ENCODE data around the gene RYR3.
"Not testable (repeated sequence)": the region's sequence is repeated elsewhere in the genome, so short reads cannot be mapped to it uniquely, and the experiment has no call there.

RYR3 gene

DNA sequence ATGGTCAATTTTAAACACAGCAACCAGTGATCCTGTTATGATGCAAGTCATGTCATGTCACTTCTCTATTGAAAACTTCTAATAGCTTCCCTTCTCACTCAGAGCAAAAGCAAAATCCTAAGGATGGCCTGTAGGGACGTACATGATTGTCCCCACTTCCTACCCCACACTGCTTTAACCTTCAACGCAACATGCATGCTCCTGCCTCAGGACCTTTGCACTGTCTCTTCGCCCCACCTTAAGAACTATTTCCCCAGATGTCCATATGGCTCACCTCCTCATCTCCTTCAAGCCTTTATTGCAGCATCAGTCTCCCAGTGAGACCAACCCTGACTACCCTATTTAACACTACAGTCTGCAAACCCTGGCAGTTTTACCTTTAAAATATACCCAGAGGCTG lies 443.5 kb downstream of the RYR3 start:
- DNase-seq (ENCODE audit: low read depth, low spot score) = no peak

- no peak for DNase-seq (ENCODE audit: low read depth, low spot score)
Observed at GRCh38 chr15:33756961-33757360, 446.2 kb downstream of the RYR3 start.

DNA sequence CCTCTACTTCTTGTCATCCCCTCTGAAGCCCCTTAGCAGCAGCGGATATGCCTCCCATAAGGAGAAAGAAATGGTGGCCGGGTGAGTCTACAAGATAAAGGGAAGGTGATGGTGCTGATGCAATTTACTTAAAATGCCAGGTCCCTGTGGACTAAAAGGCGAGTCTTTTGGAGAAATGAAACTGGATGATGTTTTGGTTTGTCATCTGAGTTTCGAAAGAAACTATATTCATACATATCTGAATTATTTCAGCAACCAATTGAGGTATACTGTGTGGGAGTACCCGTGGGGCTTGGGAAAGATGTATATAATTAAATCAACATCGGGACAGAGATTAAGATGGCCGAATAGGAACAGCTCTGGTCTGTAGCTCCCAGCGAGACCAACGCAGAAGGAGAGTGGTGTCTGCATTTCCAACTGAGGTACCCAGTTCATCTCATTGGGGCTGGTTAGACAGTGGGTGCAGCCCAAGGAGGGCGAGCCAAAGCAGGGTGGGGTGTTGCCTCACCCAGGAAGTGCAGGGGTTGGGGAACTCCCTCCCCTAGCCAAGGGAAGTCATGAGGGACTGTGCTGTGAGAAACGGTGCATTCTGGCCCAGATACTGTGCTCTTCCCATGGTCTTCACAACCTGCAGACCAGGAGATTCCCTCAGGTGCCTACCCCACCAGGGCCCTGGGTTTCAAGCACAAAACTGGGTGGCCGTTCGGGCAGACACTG lies 446.9 kb downstream of the RYR3 start:
- DNase-seq (ENCODE audit: low read depth, low spot score) = no peak

GRCh38 chr15:33766389-33766788 lies 455.6 kb downstream of the RYR3 start:
- DNase-seq (ENCODE audit: low read depth, low spot score) = no peak

GRCh38 chr15:33768670-33769190 lies 458.0 kb downstream of the RYR3 start:
- no peak for DNase-seq (ENCODE audit: low read depth, low spot score)

GRCh38 chr15:33773969-33774368 lies 463.2 kb downstream of the RYR3 start:
- no peak for DNase-seq (ENCODE audit: low read depth, low spot score)

- DNase-seq (ENCODE audit: low read depth, low spot score) = no peak
Observed at GRCh38 chr15:33778852-33779251, 468.1 kb downstream of the RYR3 start.

GRCh38 chr15:33780011-33780768 lies 469.4 kb downstream of the RYR3 start:
- no peak for DNase-seq (ENCODE audit: low read depth, low spot score)

- DNase-seq (ENCODE audit: low read depth, low spot score) = no peak
Observed at GRCh38 chr15:33782966-33783365, 472.2 kb downstream of the RYR3 start.

- no peak for DNase-seq (ENCODE audit: low read depth, low spot score)
Observed at GRCh38 chr15:33785366-33785765, 474.6 kb downstream of the RYR3 start.

DNA sequence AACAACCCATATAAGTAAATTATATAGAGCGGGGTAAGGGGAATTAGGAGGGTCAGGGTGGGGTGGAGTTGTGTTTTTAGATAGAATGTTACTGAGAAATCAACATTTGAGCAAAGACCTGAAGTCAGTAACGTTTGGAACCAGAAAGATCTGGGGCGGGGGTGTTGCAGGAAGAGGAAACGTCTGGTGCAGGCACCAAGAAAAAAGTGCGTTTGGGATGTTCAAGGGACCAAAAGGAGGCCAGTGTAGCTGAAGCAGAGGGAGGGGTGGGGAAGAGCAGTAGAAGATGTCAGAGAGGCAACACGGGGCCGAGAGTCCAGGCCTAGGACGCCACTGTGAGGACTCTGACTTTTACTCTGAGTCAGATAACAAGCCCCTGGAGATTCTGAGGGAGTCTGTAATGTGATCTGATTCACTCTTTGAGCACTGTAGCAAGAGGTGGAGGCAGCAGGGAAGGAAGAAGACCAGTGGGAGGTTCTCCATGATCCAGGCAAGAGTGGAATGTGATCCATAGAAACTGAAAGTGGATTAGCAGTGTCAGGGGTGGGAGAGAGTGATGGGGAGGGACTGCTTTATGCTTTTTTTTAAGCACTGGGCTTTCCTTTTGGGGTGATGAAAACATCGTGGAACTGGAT lies 478.3 kb downstream of the RYR3 start:
- peak; percentile 57 for DNase-seq (ENCODE audit: low read depth, low spot score)

DNA sequence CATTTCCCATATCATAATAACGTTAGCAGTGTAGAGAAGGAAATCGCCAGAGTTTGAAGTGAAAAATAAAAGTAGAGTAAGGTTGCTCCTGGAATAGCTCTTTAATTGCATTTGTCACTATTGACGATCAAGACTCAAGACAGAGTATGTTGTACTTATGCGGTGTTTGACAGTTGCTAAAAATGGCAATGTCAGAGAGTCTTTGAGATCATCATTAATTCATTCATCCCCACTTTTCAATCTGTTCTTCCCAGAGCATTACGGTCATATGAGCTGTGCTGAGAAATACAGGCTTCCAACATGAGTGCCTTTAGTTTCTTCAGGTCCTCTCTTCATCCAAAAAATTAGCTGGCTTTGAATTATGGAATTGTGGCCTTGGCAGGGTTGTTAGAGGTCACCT lies 483.7 kb downstream of the RYR3 start:
- DNase-seq (ENCODE audit: low read depth, low spot score) = no peak

GRCh38 chr15:33795070-33795469 lies 484.3 kb downstream of the RYR3 start:
- peak; percentile 40 for DNase-seq (ENCODE audit: low read depth, low spot score)

DNA sequence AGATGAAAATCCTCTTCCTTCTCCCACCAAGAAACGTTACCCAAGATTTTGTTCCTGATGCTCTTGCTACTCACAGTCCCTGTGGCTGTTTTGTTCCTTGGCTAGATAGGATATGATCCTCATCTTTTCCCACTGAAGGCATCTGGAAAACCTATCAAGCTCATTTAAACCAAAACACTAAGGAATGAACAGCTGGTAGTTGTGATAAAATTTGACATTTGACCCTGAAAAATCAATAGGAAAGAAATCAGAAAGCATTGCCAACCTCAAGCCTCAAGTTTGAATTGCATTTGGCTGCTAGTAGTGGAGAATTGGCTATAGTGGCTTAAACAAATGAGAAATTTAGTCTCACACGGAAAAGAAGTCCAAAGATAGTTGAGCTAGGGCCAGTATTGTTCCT lies 486.9 kb downstream of the RYR3 start:
- no peak for DNase-seq (ENCODE audit: low read depth, low spot score)

DNA sequence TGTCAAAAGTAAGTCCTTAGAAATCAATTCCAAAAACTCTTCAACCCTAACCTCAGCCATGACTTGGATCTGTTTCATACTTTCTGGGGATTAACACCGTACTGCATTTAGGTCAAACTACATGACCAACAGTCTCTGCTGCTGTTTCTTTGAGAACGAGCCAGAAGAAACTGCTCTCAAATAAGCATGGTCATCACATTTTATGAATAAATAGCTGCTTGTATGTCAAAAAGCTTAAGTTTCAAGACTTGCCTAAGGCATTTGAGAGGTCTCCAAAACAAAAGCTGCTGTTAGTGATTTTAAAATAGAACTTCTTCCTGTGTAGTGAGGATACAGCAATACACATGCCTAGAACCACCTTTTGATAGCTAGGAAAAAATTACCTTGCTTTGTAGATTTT lies 491.2 kb downstream of the RYR3 start:
- DNase-seq (ENCODE audit: low read depth, low spot score) = no peak

- DNase-seq (ENCODE audit: low read depth, low spot score) = no peak
Observed at GRCh38 chr15:33807665-33808064, 496.9 kb downstream of the RYR3 start.

GRCh38 chr15:33808720-33809457 lies 498.1 kb downstream of the RYR3 start:
- DNase-seq (ENCODE audit: low read depth, low spot score) = no peak

DNA sequence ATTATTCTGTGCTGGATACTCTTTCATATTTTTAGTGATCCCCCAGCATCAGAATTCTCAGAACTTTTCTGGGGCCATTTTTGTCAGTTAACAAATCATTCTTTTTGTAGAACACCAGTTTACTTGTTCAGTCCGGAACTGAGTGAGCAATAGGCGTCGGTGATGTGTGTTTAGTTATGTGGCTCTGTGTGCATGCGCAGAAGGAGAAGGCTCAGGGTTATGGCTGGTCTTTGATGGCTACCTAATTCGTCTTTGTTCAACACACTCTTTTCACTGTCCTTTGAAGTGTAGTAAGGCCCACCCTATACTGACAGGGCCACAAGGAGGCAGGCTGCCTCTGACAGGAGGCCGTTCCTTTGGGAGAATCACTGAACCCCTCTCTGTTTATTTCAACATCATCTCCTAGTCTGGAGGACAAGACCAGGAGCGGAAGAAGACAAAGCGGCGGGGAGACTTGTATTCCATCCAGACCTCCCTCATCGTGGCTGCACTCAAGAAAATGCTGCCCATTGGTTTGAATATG lies 499.4 kb downstream of the RYR3 start:
- DNase-seq (ENCODE audit: low read depth, low spot score) = no peak

DNA sequence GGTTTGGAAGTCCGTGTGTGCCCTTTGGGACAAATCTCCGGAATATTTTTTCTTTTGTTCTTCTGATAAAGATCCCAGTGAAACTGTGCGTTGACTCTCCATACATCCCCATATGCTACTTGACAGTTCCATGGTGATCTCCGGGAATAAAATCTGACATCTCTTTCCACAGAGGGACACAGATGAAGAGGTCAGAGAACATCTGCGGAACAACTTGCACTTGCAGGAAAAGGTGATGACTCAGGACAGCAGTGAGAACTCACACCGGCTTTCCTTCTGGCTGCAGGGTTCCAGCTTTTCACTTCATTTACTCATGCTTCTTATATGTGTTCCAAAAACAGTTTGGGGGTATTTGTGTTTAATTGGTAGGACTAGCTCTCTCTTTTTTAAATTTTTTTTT lies 500.0 kb downstream of the RYR3 start:
- no peak for DNase-seq (ENCODE audit: low read depth, low spot score)

- DNase-seq (ENCODE audit: low read depth, low spot score) = no peak
Observed at GRCh38 chr15:33813891-33814290, 503.1 kb downstream of the RYR3 start.

- not testable (repeated sequence) for DNase-seq (ENCODE audit: low read depth, low spot score)
Observed at GRCh38 chr15:33819499-33819898, 508.7 kb downstream of the RYR3 start.

DNA sequence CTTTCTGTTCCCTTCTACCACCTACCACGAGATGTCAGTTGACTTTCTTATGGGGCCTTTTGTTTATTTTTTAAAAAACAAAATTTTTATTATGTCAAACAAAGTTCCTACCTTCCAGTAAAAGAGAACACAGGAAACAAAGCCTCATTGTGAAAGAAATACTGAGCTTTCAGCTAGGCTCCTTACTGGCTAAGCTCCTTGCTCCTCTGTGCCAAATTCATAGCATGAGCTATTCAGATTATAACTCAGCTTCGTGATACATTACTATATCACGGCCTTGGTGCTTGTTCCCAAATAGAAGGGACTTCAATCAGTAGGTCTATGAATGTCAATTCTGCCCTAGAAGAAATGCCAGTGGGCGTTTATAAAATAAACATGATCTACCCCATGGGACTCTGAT lies 511.7 kb downstream of the RYR3 start:
- no peak for DNase-seq (ENCODE audit: low read depth, low spot score)

All from smooth muscle cell of the brain vasculature (primary cell).